WTC11 (cell line): ENCODE results near the gene MN1. TPM values are rescaled to one million over a fixed set of nuclear protein-coding genes. Genes with fewer than 3 reads are reported as not detected.
A peak's percentile ranks its signal among the peaks of the same experiment; 100 is the strongest.

Experiments
- ATAC-seq: fragments of 200-7000 bp; cut with Tn5 transposase; 2 replicates; pipeline ENCODE4 v1.10.0; 2021; ENCODE audit warnings: mild to moderate bottlenecking, moderate library complexity
- CTCF ChIA-PET: fragments of 300-600 bp; sonication (Branson Sonifier 250); formaldehyde crosslinking; loops from one replicate; lab custom pipeline; 2021; ENCODE audit warnings: antibody characterized with exemption; lab: Charles Lee
- POLR2A ChIA-PET: fragments of 350-600 bp; sonication (Branson Sonifier 250); formaldehyde crosslinking; loops from one replicate; lab custom pipeline; 2021; ENCODE audit warnings: antibody characterized with exemption; lab: Charles Lee
- DNase-seq: peaks from one replicate; pipeline ENCODE4 v3.0.0; 2021; ENCODE audit warnings: low spot score
- H3K27ac Mint-ChIP-seq: 2 replicates; pipeline ENCODE4 v1.8.0; 2021; ENCODE audit warnings: mixed read lengths
- H3K27me3 Mint-ChIP-seq: 2 replicates; pipeline ENCODE4 v1.8.0; 2021; ENCODE audit warnings: low read depth, mild to moderate bottlenecking, moderate library complexity, mixed read lengths
- H3K36me3 Mint-ChIP-seq: 2 replicates; pipeline ENCODE4 v1.8.0; 2021; ENCODE audit warnings: mixed read lengths
- H3K4me1 Mint-ChIP-seq: 2 replicates; pipeline ENCODE4 v1.8.0; 2022; ENCODE audit warnings: mixed read lengths
- H3K4me3 Mint-ChIP-seq: 2 replicates; pipeline ENCODE4 v1.8.0; 2021; ENCODE audit warnings: mild to moderate bottlenecking, moderate library complexity, mixed read lengths
- H3K9me3 Mint-ChIP-seq: 2 replicates; pipeline ENCODE4 v1.8.0; 2021; ENCODE audit warnings: mixed read lengths
- ATF3 ChIP-seq: sonication (generic); formaldehyde crosslinking; conservative IDR thresholded peaks from 2 replicates; pipeline ENCODE4 v1.8.1; 2022; ENCODE audit warnings: mild to moderate bottlenecking, missing genetic modification reagents
- CDX4 ChIP-seq: fragments of 250-450 bp; sonication (Bioruptor Pico); IDR thresholded peaks from 2 replicates; pipeline ENCODE4 v1.9.0; 2021; ENCODE audit warnings: moderate library complexity, mild to moderate bottlenecking, inconsistent platforms, borderline replicate concordance
- CREM ChIP-seq: sonication (generic); formaldehyde crosslinking; IDR thresholded peaks from 2 replicates; pipeline ENCODE4 v1.8.1; 2022; ENCODE audit warnings: mild to moderate bottlenecking, missing genetic modification reagents, moderate library complexity
- E2F1 ChIP-seq: sonication (generic); formaldehyde crosslinking; IDR thresholded peaks from 2 replicates; pipeline ENCODE4 v1.8.0; 2022; ENCODE audit warnings: mild to moderate bottlenecking, missing genetic modification reagents
- E2F4 ChIP-seq: sonication (generic); formaldehyde crosslinking; IDR thresholded peaks from 2 replicates; pipeline ENCODE4 v1.8.1; 2022; ENCODE audit warnings: low read depth, mild to moderate bottlenecking, moderate library complexity, missing genetic modification reagents, borderline replicate concordance
- ELF4 ChIP-seq: sonication (generic); formaldehyde crosslinking; IDR thresholded peaks from 2 replicates; pipeline ENCODE4 v1.8.1; 2022; ENCODE audit warnings: low read depth, mild to moderate bottlenecking, moderate library complexity, missing genetic modification reagents
- FOXJ3 ChIP-seq: sonication (generic); formaldehyde crosslinking; IDR thresholded peaks from 2 replicates; pipeline ENCODE4 v1.9.0; 2021; ENCODE audit warnings: missing genetic modification reagents, mild to moderate bottlenecking, borderline replicate concordance
- FOXK1 ChIP-seq: sonication (generic); formaldehyde crosslinking; IDR thresholded peaks from 2 replicates; pipeline ENCODE4 v1.8.0; 2022; ENCODE audit warnings: mild to moderate bottlenecking, moderate library complexity, missing genetic modification reagents
- GABPB1 ChIP-seq: sonication (generic); formaldehyde crosslinking; IDR thresholded peaks from 2 replicates; pipeline ENCODE4 v1.8.1; 2023; ENCODE audit warnings: mild to moderate bottlenecking, missing genetic modification reagents
- IRF2 ChIP-seq: sonication (generic); formaldehyde crosslinking; IDR thresholded peaks from 2 replicates; pipeline ENCODE4 v1.8.0; 2022; ENCODE audit warnings: low read depth, missing genetic modification reagents, borderline replicate concordance
- MLX ChIP-seq: sonication (generic); formaldehyde crosslinking; IDR thresholded peaks from 2 replicates; pipeline ENCODE4 v1.8.1; 2023; ENCODE audit warnings: mild to moderate bottlenecking, missing genetic modification reagents, moderate library complexity
- NR3C1 ChIP-seq: sonication (generic); formaldehyde crosslinking; conservative IDR thresholded peaks from 2 replicates; pipeline ENCODE4 v1.8.1; 2023; ENCODE audit warnings: low read depth, mild to moderate bottlenecking, missing genetic modification reagents
- PREB ChIP-seq: sonication (generic); formaldehyde crosslinking; IDR thresholded peaks from 2 replicates; pipeline ENCODE4 v1.8.1; 2022; ENCODE audit warnings: mild to moderate bottlenecking, missing genetic modification reagents, moderate library complexity, borderline replicate concordance
- SMAD3 ChIP-seq: sonication (generic); formaldehyde crosslinking; IDR thresholded peaks from 2 replicates; pipeline ENCODE4 v1.8.0; 2022; ENCODE audit warnings: missing genetic modification reagents, mild to moderate bottlenecking, borderline replicate concordance
- SOX15 ChIP-seq: fragments of 250-450 bp; sonication (Bioruptor Pico); IDR thresholded peaks from 2 replicates; pipeline ENCODE4 v1.9.0; 2021; ENCODE audit warnings: mild to moderate bottlenecking
- ZNF121 ChIP-seq: sonication (generic); formaldehyde crosslinking; IDR thresholded peaks from 2 replicates; pipeline ENCODE4 v1.8.0; 2023; ENCODE audit warnings: missing genetic modification reagents
- ZNF263 ChIP-seq: sonication (generic); formaldehyde crosslinking; IDR thresholded peaks from 2 replicates; pipeline ENCODE4 v1.8.1; 2022; ENCODE audit warnings: low read depth, mild to moderate bottlenecking, moderate library complexity, missing genetic modification reagents
- ZNF425 ChIP-seq: fragments of 250-450 bp; sonication (Bioruptor Pico); conservative IDR thresholded peaks from 2 replicates; pipeline ENCODE4 v1.9.0; 2021; ENCODE audit warnings: mild to moderate bottlenecking
- ZNF671 ChIP-seq: fragments of 250-450 bp; sonication (Bioruptor Pico); IDR thresholded peaks from 2 replicates; pipeline ENCODE4 v1.8.0; 2021; ENCODE audit warnings: mild to moderate bottlenecking
- total RNA-seq: library from RNA; stranded (reverse); gene quantifications from 3 replicates; pipeline ENCODE4 v1.2.3, GENCODE V29; 2021

The MN1 gene
- total RNA-seq, 1 experiment from 2014 or later, result 21.3 TPM

GRCh38 chr22:27706489-27706888 lies 95.1 kb downstream of the MN1 start (continued):
- no peak for TF ChIP-seq PREB (CRISPR knock-in tag)
- no peak for TF ChIP-seq FOXK1
- no peak for TF ChIP-seq ZNF425 (CRISPR knock-in tag)
- no peak for TF ChIP-seq ELF4 (CRISPR knock-in tag)
- TF ChIP-seq ZNF263 (CRISPR knock-in tag), result no peak
- TF ChIP-seq E2F1 (CRISPR knock-in tag), result no peak
- TF ChIP-seq ATF3, result no peak
- TF ChIP-seq MLX, result no peak
- TF ChIP-seq IRF2 (CRISPR knock-in tag), result no peak
- TF ChIP-seq E2F4 (CRISPR knock-in tag), result no peak
- TF ChIP-seq CREM (CRISPR knock-in tag), result no peak

GRCh38 chr22:27705408-27706080 lies 96.0 kb downstream of the MN1 start:
- Mint-ChIP-seq H3K27ac (peak overlapping the region; percentile 24), H3K4me3 (no peak overlapping the region), H3K27me3 (no peaks in the 10 kb centered on the region), H3K9me3 (peaks cover 9% of the 10 kb centered on the region), H3K4me1 (peaks cover 9% of the 10 kb centered on the region), H3K36me3 (peaks cover 81% of the 10 kb centered on the region)
- TF ChIP-seq GABPB1 (peak; percentile 92), SMAD3 (no peak), ZNF671 (CRISPR knock-in tag) (no peak)
- ChIA-PET POLR2A (no interaction called here), CTCF (no interaction called here)
- DNase-seq (no peak), ATAC-seq (no peak)

GRCh38 chr22:27704581-27704980 lies 97.0 kb downstream of the MN1 start:
- Mint-ChIP-seq H3K27ac (no peak overlapping the region), H3K36me3 (peaks cover 75% of the 10 kb centered on the region), H3K4me1 (peaks cover 18% of the 10 kb centered on the region), H3K27me3 (no peaks in the 10 kb centered on the region), H3K4me3 (no peak overlapping the region), H3K9me3 (peaks cover 9% of the 10 kb centered on the region)
- POLR2A ChIA-PET, result no interaction called here
- TF ChIP-seq NR3C1 (CRISPR knock-in tag) (no peak), FOXJ3 (CRISPR knock-in tag) (no peak), CDX4 (CRISPR knock-in tag) (no peak), ZNF121 (no peak), SOX15 (CRISPR knock-in tag) (no peak)
- CTCF ChIA-PET, result no interaction called here
- DNase-seq (no peak), ATAC-seq (no peak)
